H1 (cell line): ENCODE data around the gene CCDC141. TPM values are rescaled to one million over a fixed set of nuclear protein-coding genes. Genes with fewer than 3 reads are reported as not detected.

Experiments
- CTCF ChIA-PET: fragments of 300-600 bp; sonication (Branson Sonifier 250); formaldehyde crosslinking; loops from one replicate; lab custom pipeline; 2021; ENCODE audit not compliant: partially characterized antibody; lab: Charles Lee
- POLR2A ChIA-PET: fragments of 300-600 bp; sonication (Branson Sonifier 250); formaldehyde crosslinking; loops from one replicate; lab custom pipeline; 2021; ENCODE audit warnings: inconsistent platforms; ENCODE audit not compliant: partially characterized antibody; lab: Charles Lee
- DNase-seq, 2 experiments: peaks; one replicate each; pipeline versions ENCODE4 v3.0.0 to v3.0.0-alpha.2; 2010 to 2022; ENCODE audit warnings: low spot score in 2 of 2, low read depth in 1 of 2, mixed read lengths in 1 of 2
- FAIRE-seq: peaks from 2 replicates; lab custom pipeline; 2011; peaks lifted over from hg19 to GRCh38; lab: Jason Lieb, UNC
- H2AFZ ChIP-seq: 2 replicates; pipeline ENCODE4 v1.8.1; 2012; ENCODE audit warnings: low read length, inconsistent platforms
- H2AK5ac ChIP-seq: 2 replicates; pipeline ENCODE4 v1.6.1; 2013; ENCODE audit warnings: low read depth, low read length
- H2BK120ac ChIP-seq: replicated peaks from 2 replicates; pipeline ENCODE3; 2013; ENCODE audit warnings: low read depth, low read length, inconsistent platforms
- H2BK12ac ChIP-seq: 2 replicates; pipeline ENCODE4 v1.6.1; 2013; ENCODE audit warnings: low read depth, low read length
- H2BK15ac ChIP-seq: 2 replicates; pipeline ENCODE4 v1.6.1; 2013; ENCODE audit warnings: low read length
- H2BK20ac ChIP-seq: 2 replicates; pipeline ENCODE4 v1.6.1; 2013; ENCODE audit warnings: low read length
- H2BK5ac ChIP-seq: 2 replicates; pipeline ENCODE4 v1.6.1; 2013; ENCODE audit warnings: low read depth, low read length
- H3K14ac ChIP-seq: 2 replicates; pipeline ENCODE4 v1.6.1; 2013; ENCODE audit warnings: inconsistent platforms; ENCODE audit not compliant: insufficient read length
- H3K18ac ChIP-seq: 2 replicates; pipeline ENCODE4 v1.6.1; 2013; ENCODE audit warnings: low read length; ENCODE audit errors: extremely low read depth
- H3K23ac ChIP-seq: 2 replicates; pipeline ENCODE4 v1.6.1; 2013; ENCODE audit warnings: inconsistent platforms; ENCODE audit not compliant: insufficient read length
- H3K23me2 ChIP-seq: 2 replicates; pipeline ENCODE4 v1.6.1; 2013; ENCODE audit warnings: low read depth, low read length
- H3K27ac ChIP-seq: 2 replicates; pipeline ENCODE4 v1.6.1; 2011; ENCODE audit warnings: low read depth, low read length, inconsistent platforms
- H3K27me3 ChIP-seq, 4 experiments: replicated peaks in 1 of 4; 1 replicate in 1 of 4; 2 replicates in 3 of 4; pipeline versions ENCODE4 v1.6.1 to v1.8.1; 2011 to 2013; ENCODE audit warnings: low read length in 3 of 4, mild to moderate bottlenecking in 3 of 4, inconsistent platforms in 2 of 4, mixed read lengths in 2 of 4, moderate library complexity in 1 of 4; ENCODE audit not compliant: control insufficient read depth in 3 of 4, insufficient read depth in 3 of 4; ENCODE audit errors: extremely low read depth in 1 of 4
- H3K36me3 ChIP-seq, 4 experiments: 2 replicates each; pipeline versions ENCODE4 v1.6.1 to v1.8.1; 2011 to 2013; ENCODE audit warnings: mild to moderate bottlenecking in 4 of 4, low read length in 3 of 4, moderate library complexity in 2 of 4, control low read depth in 1 of 4, inconsistent platforms in 1 of 4; ENCODE audit not compliant: insufficient read depth in 4 of 4, control insufficient read depth in 2 of 4
- H3K4ac ChIP-seq: replicated peaks from 2 replicates; pipeline ENCODE3; 2013; ENCODE audit warnings: low read length, low read depth, mixed read lengths, inconsistent platforms; ENCODE audit not compliant: insufficient read length
- H3K4me1 ChIP-seq, 4 experiments: replicated peaks in 1 of 4; 1 replicate in 1 of 4; 2 replicates in 3 of 4; pipeline versions ENCODE4 v1.6.1 to v1.8.1; 2011 to 2013; ENCODE audit warnings: low read length in 3 of 4, inconsistent platforms in 2 of 4, mixed read lengths in 1 of 4; ENCODE audit not compliant: insufficient read depth in 4 of 4, control insufficient read depth in 3 of 4
- H3K4me2 ChIP-seq, 2 experiments: 2 replicates each; pipeline versions ENCODE4 v1.6.1 to v1.8.1; 2011 to 2013; ENCODE audit warnings: low read depth in 2 of 2, low read length in 2 of 2, control low read depth in 1 of 2, inconsistent platforms in 1 of 2, mild to moderate bottlenecking in 1 of 2; ENCODE audit not compliant: insufficient read depth in 1 of 2
- H3K4me3 ChIP-seq, 4 experiments: fragments of 200-600, 300-600 bp in 1 of 4; sonication (generic), shearing (Covaris generic), sonication (Bioruptor Twin) in 1 of 4; 2 replicates each; pipeline versions ENCODE4 v1.5.1 to v1.8.1; 2011 to 2016; ENCODE audit warnings: low read length in 4 of 4, low read depth in 3 of 4, control low read depth in 2 of 4, inconsistent platforms in 2 of 4, mild to moderate bottlenecking in 2 of 4, mixed read lengths in 1 of 4, moderate library complexity in 1 of 4; ENCODE audit not compliant: insufficient read depth in 2 of 4; ENCODE audit errors: extremely low read depth in 1 of 4
- H3K56ac ChIP-seq: replicated peaks from 2 replicates; pipeline ENCODE3; 2013; ENCODE audit warnings: low read depth, mild to moderate bottlenecking, mixed read lengths, low read length, inconsistent platforms; ENCODE audit not compliant: insufficient read length
- H3K79me1 ChIP-seq: 2 replicates; pipeline ENCODE4 v1.6.1; 2013; ENCODE audit warnings: low read depth, low read length, control low read depth
- H3K79me2 ChIP-seq, 2 experiments: 2 replicates each; pipeline versions ENCODE4 v1.6.1 to v1.8.1; 2012 to 2013; ENCODE audit warnings: low read length in 2 of 2, mild to moderate bottlenecking in 2 of 2, inconsistent platforms in 1 of 2; ENCODE audit not compliant: insufficient read depth in 2 of 2, control insufficient read depth in 1 of 2
- H3K9ac ChIP-seq, 4 experiments: replicated peaks in 1 of 4; 1 replicate in 1 of 4; 2 replicates in 3 of 4; pipeline versions ENCODE4 v1.6.1 to v1.8.1; 2011 to 2013; ENCODE audit warnings: low read depth in 3 of 4, low read length in 3 of 4, control low read depth in 2 of 4, mild to moderate bottlenecking in 2 of 4, moderate library complexity in 2 of 4, inconsistent platforms in 1 of 4; ENCODE audit errors: extremely low read depth in 1 of 4
- H3K9me3 ChIP-seq, 2 experiments: 2 replicates each; pipeline versions ENCODE4 v1.6.1 to v1.8.1; 2012 to 2013; ENCODE audit warnings: mild to moderate bottlenecking in 2 of 2, moderate library complexity in 2 of 2, control low read depth in 1 of 2, inconsistent platforms in 1 of 2, low read depth in 1 of 2, low read length in 1 of 2, mixed read lengths in 1 of 2; ENCODE audit not compliant: insufficient read depth in 2 of 2
- H4K20me1 ChIP-seq, 2 experiments: replicated peaks in 1 of 2; 2 replicates each; pipeline versions ENCODE3 to v1.8.1; 2011 to 2013; ENCODE audit warnings: inconsistent platforms in 2 of 2, low read length in 2 of 2, mild to moderate bottlenecking in 1 of 2; ENCODE audit not compliant: insufficient read depth in 2 of 2, control insufficient read depth in 1 of 2
- H4K5ac ChIP-seq: 2 replicates; pipeline ENCODE4 v1.6.1; 2013; ENCODE audit warnings: low read length, low read depth, mixed read lengths, inconsistent platforms; ENCODE audit not compliant: insufficient read length
- H4K8ac ChIP-seq: 2 replicates; pipeline ENCODE4 v1.8.0; 2013; ENCODE audit warnings: mild to moderate bottlenecking, moderate library complexity, low read length, inconsistent platforms; ENCODE audit not compliant: insufficient read depth; ENCODE audit errors: extremely low read depth
- H4K91ac ChIP-seq: replicated peaks from 2 replicates; pipeline ENCODE3; 2013; ENCODE audit warnings: low read length, mixed read lengths, inconsistent platforms; ENCODE audit not compliant: insufficient read length
- CEBPB ChIP-seq: IDR thresholded peaks from 2 replicates; pipeline ENCODE4 v1.6.1; 2012; ENCODE audit warnings: low read depth, low read length
- HDAC2 ChIP-seq, 2 experiments: fragments of 300-600 bp in 1 of 2; sonication (generic) in 1 of 2; IDR thresholded peaks; 2 replicates each; pipeline ENCODE4 v1.6.1; 2011 to 2012; ENCODE audit warnings: low read depth in 2 of 2, low read length in 2 of 2, mild to moderate bottlenecking in 2 of 2, moderate library complexity in 2 of 2, borderline replicate concordance in 1 of 2, inconsistent platforms in 1 of 2
- NRF1 ChIP-seq: IDR thresholded peaks from 2 replicates; pipeline ENCODE4 v1.6.1; 2011; ENCODE audit warnings: mild to moderate bottlenecking, low read depth, low read length, improper control_type of control experiment
- POU5F1 ChIP-seq: IDR thresholded peaks from 2 replicates; pipeline ENCODE4 v1.6.1; 2011; ENCODE audit warnings: low read depth, mild to moderate bottlenecking, low read length, moderate library complexity
- RAD21 ChIP-seq, 2 experiments: IDR thresholded peaks in 1 of 2; conservative IDR thresholded peaks in 1 of 2; 2 replicates each; pipeline ENCODE4 v1.6.1; 2011; ENCODE audit warnings: low read depth in 2 of 2, low read length in 2 of 2, improper control_type of control experiment in 1 of 2, inconsistent platforms in 1 of 2, mild to moderate bottlenecking in 1 of 2, moderate library complexity in 1 of 2
- RBBP5 ChIP-seq: IDR thresholded peaks from 2 replicates; pipeline ENCODE4 v1.7.1; 2012; ENCODE audit warnings: low read depth, mild to moderate bottlenecking, inconsistent platforms, low read length, moderate library complexity, borderline replicate concordance
- WGBS, 2 experiments: shearing (Covaris generic) in 1 of 2; methylation state at CpG; one replicate each; pipeline versions ENCODE4 v1.1.6 to v1.1.7; 2013 to 2015; ENCODE audit warnings: low lambda C conversion rate in 2 of 2, mixed read lengths in 2 of 2, inconsistent platforms in 1 of 2, low coverage in 1 of 2, missing lambda C conversion rate in 1 of 2; ENCODE audit not compliant: insufficient replicate concordance in 2 of 2, insufficient coverage in 1 of 2, insufficient read length in 1 of 2; ENCODE audit errors: extremely low coverage in 1 of 2, missing lambda C conversion rate in 1 of 2; 5-methylcytosine and 5-hydroxymethylcytosine counted together
- polyA plus RNA-seq, 7 experiments: library from polyadenylated mRNA; depleted of rRNA in 3 of 7; stranded (reverse) in 5 of 7; unstranded in 2 of 7; fragments of >200 nt in 5 of 7; fragments of 200-250 nt in 2 of 7; gene quantifications; 1 replicate in 5 of 7; 2 replicates in 1 of 7; 4 replicates in 1 of 7; pipeline versions ENCODE4 v1.2.1 to v1.2.3, GENCODE V29; 2011 to 2013; ENCODE audit warnings: missing spikeins in 2 of 7, mixed read lengths in 2 of 7
- total RNA-seq: library from RNA; stranded (reverse); fragmentation: NEBNext Ultra II Directional; extraction: Animal tissue kit (Norgen Biotek cat#: 25700); gene quantifications from 2 replicates; pipeline ENCODE4 v1.2.1, GENCODE V29; 2021

The CCDC141 gene
- total and polyA plus RNA-seq, 2 of the 8 experiments (the other 6 are each of a cell fraction or from before 2014, with no cell fraction given), result 0.56 to 21.6 TPM

- Histone ChIP-seq H2AK5ac (no peak overlapping the region), H2BK12ac (no peak overlapping the region), H4K91ac (no peak overlapping the region), H2BK120ac (no peak overlapping the region), H3K36me3 (no peaks in the 10 kb centered on the region; a peak in 1 of 8 replicates), H2BK15ac (no peak overlapping the region), H3K27me3 (no peaks in the 10 kb centered on the region), H3K79me2 (no peaks in the 10 kb centered on the region), H3K4me2 (no peak overlapping the region), H3K79me1 (no peaks in the 10 kb centered on the region), H3K14ac (no peak overlapping the region), H3K23me2 (no peaks in the 10 kb centered on the region), H4K5ac (no peak overlapping the region), H4K20me1 (no peaks in the 10 kb centered on the region), H3K4ac (no peak overlapping the region), H2BK20ac (no peak overlapping the region), H3K4me3 (no peak overlapping the region), H2AFZ (no peak overlapping the region), H3K23ac (no peak overlapping the region), H3K9ac (no peak overlapping the region), H3K18ac (no peak overlapping the region), H3K4me1 (peaks cover 0 to 4% (median 0%) of the 10 kb centered on the region in 4 experiments; a peak in 2 of 7 replicates), H4K8ac (no peak overlapping the region), H3K9me3 (no peaks in the 10 kb centered on the region), H3K56ac (no peak overlapping the region), H3K27ac (no peak overlapping the region), H2BK5ac (no peak overlapping the region)
- FAIRE-seq, result no peak
- WGBS, 2 experiments, result 78% methylated on average over 3 of the region's 3 CpGs; no CpG with 5 or more reads in 1 of the 2 experiments
- POLR2A ChIA-PET, result no interaction called here
- CTCF ChIA-PET, result interaction anchor here (1.0 kb wide), 1 partner anchor 108 kb away, joined by 3 read pairs; no protein-coding TSS in a partner anchor
- no peak for DNase-seq
- TF ChIP-seq POU5F1 (no peak), RBBP5 (no peak), HDAC2 (IDR thresholded peaks at IDR 0.05; ENCODE audit: borderline replicate concordance in 1 of 2, low read depth in 2 of 2, low read length in 2 of 2) (no peak), RAD21 (IDR thresholded peaks at IDR 0.05 in 1 of 2, conservative IDR thresholded peaks at IDR 0.05 in 1 of 2; ENCODE audit: low read depth in 2 of 2, low read length in 2 of 2) (no peak), NRF1 (no peak), CEBPB (no peak)
Observed at GRCh38 chr2:178886006-178886405, 163.9 kb downstream of the CCDC141 start.
